Glomerular endothelial cell (primary cell): ENCODE results near the gene EPHA10. TPM values are rescaled to one million over a fixed set of nuclear protein-coding genes. Genes with fewer than 3 reads are reported as not detected.

Source experiments
- DNase-seq: peaks from one replicate; pipeline ENCODE4 v3.0.0-alpha.2; 2011; ENCODE audit warnings: low read depth, low spot score; ENCODE audit errors: extremely low read depth
- total RNA-seq: library from RNA; depleted of rRNA; stranded (reverse); fragments of >200 nt; gene quantifications from 2 replicates; pipeline ENCODE4 v1.2.3, GENCODE V29; 2015

The EPHA10 gene
- 0.47 TPM in 1 of 2 replicates, not detected in the other for total RNA-seq

DNA sequence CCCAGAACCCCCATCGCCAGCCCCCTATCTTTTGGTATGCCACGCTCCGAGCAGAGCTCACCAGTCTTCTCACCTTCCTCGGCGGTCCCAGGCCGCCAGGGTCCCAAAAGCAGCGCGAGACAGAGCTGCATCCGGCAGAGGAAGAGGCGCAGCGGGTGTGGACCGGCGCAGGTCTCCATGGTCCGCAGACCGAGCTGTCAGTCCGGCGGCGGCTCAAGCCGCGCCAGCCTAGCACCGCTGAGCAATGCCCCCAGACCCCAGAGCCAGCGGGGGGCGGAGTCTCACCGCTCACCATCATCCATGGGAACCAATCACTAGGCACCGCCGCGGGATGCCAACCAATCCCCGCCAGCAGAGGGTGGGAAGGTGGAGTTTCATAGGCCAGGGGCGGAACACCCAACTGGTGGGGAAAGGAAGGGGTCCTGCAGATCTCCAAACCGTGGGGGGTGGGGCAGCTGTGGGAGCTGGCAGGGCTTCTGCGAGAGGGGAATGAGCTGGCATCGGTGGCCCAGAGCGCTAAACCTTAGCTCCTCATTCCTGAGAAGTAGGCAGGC is at the start of gene EPHA10:
Gene EPHA10, minus strand, starts transcription at position 233 of the 554 bp plus-strand sequence. Its CDS starts 54 bp downstream, at position 179.
- DNase-seq: no peak

GRCh38 chr1:37814252-37814651 is 49.3 kb upstream of the EPHA10 start:
- DNase-seq: no peak

- no peak for DNase-seq
These were observed 48.7 kb upstream of the EPHA10 start for GRCh38 chr1:37813529-37814145.

GRCh38 chr1:37811027-37811655 is 46.2 kb upstream of the EPHA10 start:
- no peak for DNase-seq

DNA sequence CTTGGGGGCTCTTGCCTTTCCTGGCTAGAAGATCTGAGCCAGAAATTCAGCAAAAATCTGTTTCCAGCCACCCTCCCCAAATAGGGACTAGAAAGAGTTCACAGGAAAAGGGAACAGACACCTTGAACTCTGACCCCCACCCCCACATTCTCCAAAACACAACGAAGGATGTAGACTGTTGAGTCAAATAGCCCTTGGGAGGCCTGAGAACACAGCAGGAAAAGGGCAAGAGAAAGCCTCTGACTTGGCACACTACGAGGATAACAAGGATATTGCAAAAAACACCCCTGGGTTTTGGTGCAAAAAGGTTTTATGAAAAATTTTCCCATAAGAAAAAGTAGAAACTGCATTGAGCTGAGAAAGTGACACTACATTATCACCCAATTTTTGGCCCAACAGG is 45.0 kb upstream of the EPHA10 start:
- DNase-seq: no peak

DNA sequence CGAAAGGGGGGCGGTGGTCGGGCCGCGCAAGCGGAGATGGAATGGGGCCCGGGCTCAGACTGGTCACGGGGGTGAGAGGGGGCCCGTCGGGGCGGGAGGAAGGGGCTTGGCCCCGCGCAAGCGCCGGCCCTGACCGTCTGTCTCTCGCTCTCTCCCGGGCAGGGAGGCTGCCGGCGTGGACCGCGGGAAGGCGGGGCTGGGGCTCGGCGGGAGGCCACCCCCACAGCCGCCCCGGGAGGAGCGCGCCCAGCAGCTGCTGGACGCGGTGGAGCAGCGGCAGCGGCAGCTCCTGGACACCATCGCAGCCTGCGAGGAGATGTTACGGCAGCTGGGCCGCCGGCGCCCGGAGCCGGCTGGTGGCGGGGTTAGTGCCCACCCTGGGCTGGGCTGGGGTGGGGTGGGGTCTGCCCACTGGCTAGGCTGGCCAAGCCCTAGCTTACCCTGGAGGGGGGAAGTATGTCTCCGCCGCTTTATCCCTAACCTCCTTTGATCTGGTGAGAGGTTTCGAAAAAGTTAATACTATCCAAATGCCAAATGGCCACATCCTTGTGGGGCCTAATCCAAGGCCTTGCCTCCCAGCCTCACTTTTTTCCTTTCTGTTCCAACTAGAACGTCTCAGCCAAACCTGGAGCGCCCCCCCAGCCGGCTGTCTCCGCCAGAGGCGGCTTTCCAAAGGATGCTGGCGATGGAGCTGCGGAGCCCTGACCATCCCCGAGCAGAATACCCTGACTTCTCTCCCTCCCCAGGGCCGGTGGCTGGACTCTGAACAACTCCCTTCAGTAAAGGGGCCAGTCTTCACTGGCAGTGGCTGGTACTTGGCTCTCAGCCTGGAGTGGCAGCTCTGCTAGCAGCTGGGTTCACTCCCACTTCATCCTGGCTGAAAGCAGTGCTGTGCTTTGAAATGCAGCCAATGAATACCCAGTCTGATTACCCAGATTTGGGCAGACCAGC is 43.7 kb upstream of the EPHA10 start:
- DNase-seq: no peak

GRCh38 chr1:37807555-37808368 is 42.8 kb upstream of the EPHA10 start, which contains the start of the genes C1orf122 and YRDC:
Gene C1orf122 (plus strand): TSS chr1:37807790. CDS start chr1:37808405, 615 bp downstream.
Gene YRDC (minus strand): TSS chr1:37808208. CDS start chr1:37808180, 28 bp downstream.
- no peak for DNase-seq

GRCh38 chr1:37807220-37807554 is 42.3 kb upstream of the EPHA10 start:
- DNase-seq: no peak

- no peak for DNase-seq
These were observed 37.5 kb upstream of the EPHA10 start for GRCh38 chr1:37802439-37802838.

GRCh38 chr1:37797750-37798345 is 32.9 kb upstream of the EPHA10 start:
- no peak for DNase-seq

DNA sequence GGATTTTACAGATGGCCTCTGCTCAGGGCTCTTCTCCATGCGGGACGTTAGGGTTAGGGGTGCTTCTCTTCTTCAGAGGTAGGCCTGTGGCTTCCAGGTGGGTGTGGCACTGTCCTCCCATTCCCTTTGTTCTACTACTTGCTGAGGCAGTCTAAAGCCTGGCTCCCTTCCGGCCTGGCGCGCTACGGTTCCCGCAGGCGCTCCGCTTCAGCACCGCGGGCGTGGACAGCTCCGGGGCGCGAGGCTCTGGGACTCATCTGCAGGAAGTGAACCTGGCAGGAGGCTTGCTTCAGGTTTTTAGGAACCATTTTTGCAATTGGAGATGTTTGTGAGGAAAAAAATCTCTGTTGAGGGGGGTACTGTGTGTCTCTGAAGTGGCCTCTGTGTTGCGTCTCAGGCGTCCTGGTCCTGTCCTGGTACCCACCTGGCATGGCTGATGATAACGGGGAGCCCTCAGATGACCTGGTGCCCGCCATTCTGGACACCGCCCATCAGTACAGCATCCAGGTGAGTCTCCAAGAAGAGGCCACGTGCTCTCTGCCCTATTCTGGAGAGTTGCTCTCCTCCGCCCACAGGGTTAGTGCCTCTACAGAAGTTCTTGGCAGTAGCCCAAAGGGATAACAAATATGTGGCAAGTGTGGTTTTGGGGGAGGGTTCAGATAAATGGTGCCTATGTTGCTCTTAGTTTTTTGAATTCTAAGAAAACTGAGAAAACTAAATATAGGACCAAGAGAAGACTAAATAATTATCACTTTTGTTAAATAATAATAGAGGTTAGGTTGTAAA is 30.6 kb upstream of the EPHA10 start:
- no peak for DNase-seq

GRCh38 chr1:37794372-37795339 is 29.7 kb upstream of the EPHA10 start:
- DNase-seq: no peak

GRCh38 chr1:37793773-37794371 is 29.0 kb upstream of the EPHA10 start, which contains the start of gene MANEAL:
Gene MANEAL (plus strand): TSS chr1:37793847. CDS start chr1:37794183, 336 bp downstream.
- DNase-seq: no peak

GRCh38 chr1:37792943-37793686 is 28.2 kb upstream of the EPHA10 start:
- DNase-seq: no peak

- DNase-seq: no peak
These were observed 17.6 kb upstream of the EPHA10 start for GRCh38 chr1:37782491-37782890.

- DNase-seq: no peak
These were observed 13.7 kb upstream of the EPHA10 start for GRCh38 chr1:37778654-37779053.
